KMS-11 (cell line): ENCODE measurements around the gene SPACA6.
"Not testable (repeated sequence)": the region's sequence is repeated elsewhere in the genome, so short reads cannot be mapped to it uniquely, and the experiment has no call there.

Experiments
- H2AFZ ChIP-seq: fragments of 200-600 bp; sonication (generic); 2 replicates; pipeline ENCODE4 v1.6.1; 2016; ENCODE audit warnings: antibody characterized with exemption, mixed run types, low read depth
- H3K27ac ChIP-seq: fragments of 200-600 bp; sonication (generic); 2 replicates; pipeline ENCODE4 v1.6.1; 2016; ENCODE audit warnings: mild to moderate bottlenecking, mixed run types
- H3K27me3 ChIP-seq: fragments of 200-600 bp; sonication (generic); 2 replicates; pipeline ENCODE4 v1.6.1; 2017; ENCODE audit warnings: mild to moderate bottlenecking, low read depth, mixed run types, moderate library complexity; ENCODE audit not compliant: insufficient read depth
- H3K36me3 ChIP-seq: fragments of 200-600 bp; sonication (generic); 2 replicates; pipeline ENCODE4 v1.6.1; 2017; ENCODE audit warnings: mild to moderate bottlenecking, mixed run types; ENCODE audit not compliant: insufficient read depth
- H3K4me1 ChIP-seq: fragments of 200-600 bp; sonication (generic); 2 replicates; pipeline ENCODE4 v1.6.1; 2016; ENCODE audit warnings: mild to moderate bottlenecking, low read depth, mixed run types; ENCODE audit not compliant: poor library complexity, severe bottlenecking
- H3K4me2 ChIP-seq: fragments of 200-600 bp; sonication (generic); 2 replicates; pipeline ENCODE4 v1.7.0; 2016; ENCODE audit warnings: mild to moderate bottlenecking, mixed run types
- H3K4me3 ChIP-seq: fragments of 200-600 bp; sonication (generic); IDR thresholded peaks from 2 replicates; pipeline ENCODE4 v1.6.1; 2017; ENCODE audit warnings: low read depth, low read length, mixed read lengths; ENCODE audit not compliant: insufficient read depth
- H3K79me2 ChIP-seq: fragments of 200-600 bp; sonication (generic); 2 replicates; pipeline ENCODE4 v1.6.1; 2016; ENCODE audit warnings: low read depth, mixed run types; ENCODE audit not compliant: insufficient read depth
- H3K9ac ChIP-seq: fragments of 200-600 bp; sonication (generic); 2 replicates; pipeline ENCODE4 v1.6.1; 2016; ENCODE audit warnings: mild to moderate bottlenecking, mixed run types
- H4K20me1 ChIP-seq: fragments of 200-600 bp; sonication (generic); 2 replicates; pipeline ENCODE4 v1.6.1; 2016; ENCODE audit warnings: mild to moderate bottlenecking, mixed run types; ENCODE audit not compliant: insufficient read depth
- TF ChIP-seq, protein P1 (sequence below): fragments of 200-600 bp; sonication (generic); conservative IDR thresholded peaks from 2 replicates; pipeline ENCODE4 v1.6.1; 2017; ENCODE audit warnings: low read depth, mild to moderate bottlenecking, antibody characterized with exemption, low read length, moderate library complexity, mixed read lengths

Gene SPACA6

DNA sequence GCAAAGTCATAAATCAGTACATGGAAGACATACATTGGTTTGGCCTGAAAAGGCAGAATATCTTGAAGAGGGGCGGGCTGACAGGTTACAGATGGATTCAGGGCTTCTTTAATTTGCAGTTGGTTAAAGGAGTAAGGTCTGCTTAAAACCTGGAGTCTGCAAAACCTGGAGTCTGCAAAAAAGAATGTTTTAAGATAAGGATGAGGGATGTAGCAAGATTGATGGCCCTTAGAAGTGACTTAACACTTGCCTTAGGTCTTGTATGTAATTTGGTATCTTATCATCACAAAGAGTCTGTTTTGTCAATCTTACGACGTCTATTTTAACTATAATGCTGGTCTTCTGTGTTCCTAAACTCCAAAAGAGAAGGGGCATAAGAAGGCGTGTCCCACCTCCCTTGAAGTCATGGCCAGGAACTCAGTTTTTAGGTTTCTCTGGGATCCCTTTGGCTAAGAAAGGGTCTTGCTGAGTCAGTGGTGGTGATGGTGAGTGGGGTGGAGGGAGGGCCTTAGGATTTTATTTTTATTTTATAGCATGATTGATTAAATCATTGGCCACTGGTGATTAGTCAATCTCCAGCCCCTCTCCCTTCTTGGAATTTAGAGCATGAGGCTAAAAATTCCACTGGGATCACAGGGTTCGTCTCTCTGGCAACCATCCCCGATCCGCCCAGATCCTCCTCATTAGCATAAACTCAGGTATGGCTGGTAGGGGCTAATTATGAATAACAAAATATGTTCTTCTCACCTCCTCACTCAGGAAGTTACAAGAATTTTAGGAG, 40.8 kb downstream of the SPACA6 start:
- Histone ChIP-seq H3K79me2 (no peaks in the 10 kb centered on the region), H3K4me2 (no peak overlapping the region), H3K9ac (no peak overlapping the region), H3K4me3 (no peak overlapping the region), H3K36me3 (no peaks in the 10 kb centered on the region), H4K20me1 (no peaks in the 10 kb centered on the region), H3K27ac (no peak overlapping the region), H2AFZ (no peak overlapping the region), H3K4me1 (no peaks in the 10 kb centered on the region), H3K27me3 (no peaks in the 10 kb centered on the region)
- TF ChIP-seq, protein P1, sequence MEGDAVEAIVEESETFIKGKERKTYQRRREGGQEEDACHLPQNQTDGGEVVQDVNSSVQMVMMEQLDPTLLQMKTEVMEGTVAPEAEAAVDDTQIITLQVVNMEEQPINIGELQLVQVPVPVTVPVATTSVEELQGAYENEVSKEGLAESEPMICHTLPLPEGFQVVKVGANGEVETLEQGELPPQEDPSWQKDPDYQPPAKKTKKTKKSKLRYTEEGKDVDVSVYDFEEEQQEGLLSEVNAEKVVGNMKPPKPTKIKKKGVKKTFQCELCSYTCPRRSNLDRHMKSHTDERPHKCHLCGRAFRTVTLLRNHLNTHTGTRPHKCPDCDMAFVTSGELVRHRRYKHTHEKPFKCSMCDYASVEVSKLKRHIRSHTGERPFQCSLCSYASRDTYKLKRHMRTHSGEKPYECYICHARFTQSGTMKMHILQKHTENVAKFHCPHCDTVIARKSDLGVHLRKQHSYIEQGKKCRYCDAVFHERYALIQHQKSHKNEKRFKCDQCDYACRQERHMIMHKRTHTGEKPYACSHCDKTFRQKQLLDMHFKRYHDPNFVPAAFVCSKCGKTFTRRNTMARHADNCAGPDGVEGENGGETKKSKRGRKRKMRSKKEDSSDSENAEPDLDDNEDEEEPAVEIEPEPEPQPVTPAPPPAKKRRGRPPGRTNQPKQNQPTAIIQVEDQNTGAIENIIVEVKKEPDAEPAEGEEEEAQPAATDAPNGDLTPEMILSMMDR = no peak

- no peak overlapping the region for H2AFZ ChIP-seq
- TF ChIP-seq, protein P1 = no peak
- H3K36me3 ChIP-seq = no peaks in the 10 kb centered on the region
- H3K4me2 ChIP-seq = no peak overlapping the region
- no peaks in the 10 kb centered on the region for H3K4me1 ChIP-seq
- no peaks in the 10 kb centered on the region for H3K27me3 ChIP-seq
- H3K27ac ChIP-seq = no peak overlapping the region
- no peaks in the 10 kb centered on the region for H3K79me2 ChIP-seq
- no peaks in the 10 kb centered on the region for H4K20me1 ChIP-seq
- no peak overlapping the region for H3K4me3 ChIP-seq
- no peak overlapping the region for H3K9ac ChIP-seq
These were observed 42.8 kb downstream of the SPACA6 start for GRCh38 chr19:51735759-51736449.

DNA sequence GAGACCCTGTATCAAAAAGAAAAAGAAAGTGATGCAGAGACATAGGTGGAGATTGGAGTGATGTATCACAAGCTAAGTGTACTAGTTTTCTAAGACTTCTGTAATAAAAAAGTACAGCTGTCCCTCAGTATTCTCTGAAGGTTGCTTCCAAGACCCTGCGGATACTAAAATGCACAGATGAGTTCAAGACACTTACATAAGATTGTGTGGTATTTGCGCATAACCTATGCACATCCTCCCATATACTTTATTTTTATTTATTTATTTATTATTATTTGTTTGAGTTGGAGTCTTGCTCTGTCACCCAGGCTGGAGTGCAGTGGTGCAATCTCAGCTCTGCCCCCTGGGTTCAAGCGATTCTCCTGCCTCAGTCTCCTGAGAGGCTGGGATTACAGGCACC, 44.3 kb downstream of the SPACA6 start:
- Histone ChIP-seq H3K79me2 (no peaks in the 10 kb centered on the region), H3K9ac (no peak overlapping the region), H2AFZ (no peak overlapping the region), H4K20me1 (no peaks in the 10 kb centered on the region), H3K4me2 (no peak overlapping the region), H3K4me3 (no peak overlapping the region), H3K36me3 (no peaks in the 10 kb centered on the region), H3K27me3 (no peaks in the 10 kb centered on the region), H3K4me1 (no peaks in the 10 kb centered on the region), H3K27ac (no peak overlapping the region)
- TF ChIP-seq, protein P1 = no peak

DNA sequence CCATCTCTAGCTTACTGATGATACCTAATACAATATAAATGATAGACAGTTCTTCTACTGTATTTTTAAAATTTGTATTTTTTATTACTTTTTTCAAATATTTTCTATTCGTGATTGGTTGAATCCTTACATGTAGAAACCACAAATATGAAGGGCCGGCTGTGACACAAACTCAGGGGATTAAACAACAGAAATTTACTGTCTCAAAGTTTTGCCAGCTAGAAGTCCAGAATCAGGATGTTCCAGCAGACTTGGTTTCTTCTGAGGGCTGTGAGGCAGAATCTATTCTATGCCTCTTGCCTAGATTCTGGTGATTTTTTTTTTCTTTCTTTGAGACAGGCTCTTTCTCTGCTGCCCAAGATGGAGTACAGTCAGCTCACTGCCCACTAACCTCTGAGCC, 44.8 kb downstream of the SPACA6 start:
- Histone ChIP-seq H3K4me3 (no peak overlapping the region), H3K27ac (no peak overlapping the region), H3K4me2 (no peak overlapping the region), H3K9ac (no peak overlapping the region), H3K27me3 (no peaks in the 10 kb centered on the region), H2AFZ (no peak overlapping the region), H3K79me2 (no peaks in the 10 kb centered on the region), H4K20me1 (no peaks in the 10 kb centered on the region), H3K36me3 (no peaks in the 10 kb centered on the region), H3K4me1 (no peaks in the 10 kb centered on the region)
- TF ChIP-seq, protein P1 = no peak

DNA sequence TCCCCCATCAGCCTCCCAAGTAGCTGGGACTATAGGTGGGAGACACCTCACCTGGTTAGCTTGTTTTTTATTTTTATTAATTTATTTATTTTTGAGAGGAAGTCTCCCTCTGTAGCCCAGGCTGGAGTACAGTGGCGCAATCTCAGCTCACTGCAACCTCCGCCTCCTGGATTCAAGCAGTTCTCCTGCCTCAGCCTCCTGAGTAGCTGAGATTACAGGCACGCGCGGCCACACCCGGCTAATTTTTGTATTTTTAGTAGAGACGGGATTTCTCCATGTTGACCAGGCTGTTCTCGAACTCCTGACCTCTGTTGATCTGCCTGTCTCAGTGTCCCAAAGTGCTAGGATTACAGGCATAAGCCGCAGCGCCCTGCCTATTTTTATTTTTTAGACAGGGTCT, 45.4 kb downstream of the SPACA6 start:
- not testable (repeated sequence) for H3K79me2 ChIP-seq, H3K4me1 ChIP-seq, H3K4me3 ChIP-seq, H3K36me3 ChIP-seq, H3K4me2 ChIP-seq, H4K20me1 ChIP-seq, H3K27me3 ChIP-seq, H3K9ac ChIP-seq, H2AFZ ChIP-seq, H3K27ac ChIP-seq
